ENCODE data around the gene CELF2. TPM values are rescaled to one million over a fixed set of nuclear protein-coding genes. Genes with fewer than 3 reads are reported as not detected.
"Not testable (repeated sequence)": the region's sequence is repeated elsewhere in the genome, so short reads cannot be mapped to it uniquely, and the experiment has no call there.

Gene CELF2
- total RNA-seq, 1 donor from 2014 or later: 31.8 TPM

- H3K4me3 ChIP-seq (ENCODE audit: low read length in 3 of 3): no peak overlapping the region
- no peaks in the 10 kb centered on the region for H3K27me3 ChIP-seq (ENCODE audit: control insufficient read depth in 3 of 3, insufficient read depth in 3 of 3, low read length in 3 of 3)
- H3K4me1 ChIP-seq (ENCODE audit: control insufficient read depth in 3 of 3, insufficient read depth in 3 of 3, low read length in 3 of 3): peaks cover 11 to 47% (median 34%) of the 10 kb centered on the region in 3 donors
- no peaks in the 10 kb centered on the region for H3K9me3 ChIP-seq (ENCODE audit: control insufficient read depth in 3 of 3, low read length in 3 of 3)
- peak overlapping the region in 1 of 3 donors; percentile 12 for H3K9ac ChIP-seq (ENCODE audit: low read depth in 1 of 3, low read length in 3 of 3)
- H3K36me3 ChIP-seq (ENCODE audit: control insufficient read depth in 3 of 3, insufficient read depth in 3 of 3, low read length in 3 of 3): peaks cover 0 to 2% (median 0%) of the 10 kb centered on the region in 3 donors
- H3K27ac ChIP-seq (ENCODE audit: low read depth, low read length): no peak overlapping the region
These were observed 161.9 kb downstream of the CELF2 start for GRCh38 chr10:11179516-11180105.

GRCh38 chr10:11180228-11180627 is 162.6 kb downstream of the CELF2 start:
- no peaks in the 10 kb centered on the region for H3K9me3 ChIP-seq (ENCODE audit: control insufficient read depth in 3 of 3, low read length in 3 of 3)
- peaks cover 11 to 47% (median 34%) of the 10 kb centered on the region in 3 donors for H3K4me1 ChIP-seq (ENCODE audit: control insufficient read depth in 3 of 3, insufficient read depth in 3 of 3, low read length in 3 of 3)
- H3K4me3 ChIP-seq (ENCODE audit: low read length in 3 of 3): peak overlapping the region in 1 of 3 donors; percentile 10
- no peak overlapping the region for H3K27ac ChIP-seq (ENCODE audit: low read depth, low read length)
- peaks cover 0 to 2% (median 0%) of the 10 kb centered on the region in 3 donors for H3K36me3 ChIP-seq (ENCODE audit: control insufficient read depth in 3 of 3, insufficient read depth in 3 of 3, low read length in 3 of 3)
- H3K27me3 ChIP-seq (ENCODE audit: control insufficient read depth in 3 of 3, insufficient read depth in 3 of 3, low read length in 3 of 3): no peaks in the 10 kb centered on the region
- H3K9ac ChIP-seq (ENCODE audit: low read depth in 1 of 3, low read length in 3 of 3): peak overlapping the region in 1 of 3 donors; percentile 12

- H3K27ac ChIP-seq (ENCODE audit: low read depth, low read length): no peak overlapping the region
- H3K4me1 ChIP-seq (ENCODE audit: control insufficient read depth in 3 of 3, insufficient read depth in 3 of 3, low read length in 3 of 3): peaks cover 11 to 44% (median 27%) of the 10 kb centered on the region in 3 donors
- no peak overlapping the region for H3K4me3 ChIP-seq (ENCODE audit: low read length in 3 of 3)
- peaks cover 0 to 2% (median 0%) of the 10 kb centered on the region in 3 donors for H3K36me3 ChIP-seq (ENCODE audit: control insufficient read depth in 3 of 3, insufficient read depth in 3 of 3, low read length in 3 of 3)
- H3K9ac ChIP-seq (ENCODE audit: low read depth in 1 of 3, low read length in 3 of 3): no peak overlapping the region
- no peaks in the 10 kb centered on the region for H3K9me3 ChIP-seq (ENCODE audit: control insufficient read depth in 3 of 3, low read length in 3 of 3)
- H3K27me3 ChIP-seq (ENCODE audit: control insufficient read depth in 3 of 3, insufficient read depth in 3 of 3, low read length in 3 of 3): no peaks in the 10 kb centered on the region
These were observed 164.3 kb downstream of the CELF2 start for GRCh38 chr10:11181978-11182377.

GRCh38 chr10:11183015-11183414 is 165.3 kb downstream of the CELF2 start:
- Histone ChIP-seq H3K4me3 (ENCODE audit: low read length in 3 of 3) (no peak overlapping the region), H3K4me1 (ENCODE audit: control insufficient read depth in 3 of 3, insufficient read depth in 3 of 3, low read length in 3 of 3) (peaks cover 11 to 36% (median 24%) of the 10 kb centered on the region in 3 donors), H3K27me3 (ENCODE audit: control insufficient read depth in 3 of 3, insufficient read depth in 3 of 3, low read length in 3 of 3) (no peaks in the 10 kb centered on the region), H3K9me3 (ENCODE audit: control insufficient read depth in 3 of 3, low read length in 3 of 3) (no peaks in the 10 kb centered on the region), H3K36me3 (ENCODE audit: control insufficient read depth in 3 of 3, insufficient read depth in 3 of 3, low read length in 3 of 3) (peaks cover 0 to 2% (median 0%) of the 10 kb centered on the region in 3 donors), H3K9ac (ENCODE audit: low read depth in 1 of 3, low read length in 3 of 3) (no peak overlapping the region), H3K27ac (ENCODE audit: low read depth, low read length) (no peak overlapping the region)

GRCh38 chr10:11184093-11184492 is 166.4 kb downstream of the CELF2 start:
- peaks cover 11 to 34% (median 18%) of the 10 kb centered on the region in 3 donors for H3K4me1 ChIP-seq (ENCODE audit: control insufficient read depth in 3 of 3, insufficient read depth in 3 of 3, low read length in 3 of 3)
- no peak overlapping the region for H3K4me3 ChIP-seq (ENCODE audit: low read length in 3 of 3)
- H3K27me3 ChIP-seq (ENCODE audit: control insufficient read depth in 3 of 3, insufficient read depth in 3 of 3, low read length in 3 of 3): no peaks in the 10 kb centered on the region
- H3K9me3 ChIP-seq (ENCODE audit: control insufficient read depth in 3 of 3, low read length in 3 of 3): no peaks in the 10 kb centered on the region
- no peak overlapping the region for H3K9ac ChIP-seq (ENCODE audit: low read depth in 1 of 3, low read length in 3 of 3)
- no peak overlapping the region for H3K27ac ChIP-seq (ENCODE audit: low read depth, low read length)
- peaks cover 0 to 2% (median 0%) of the 10 kb centered on the region in 3 donors for H3K36me3 ChIP-seq (ENCODE audit: control insufficient read depth in 3 of 3, insufficient read depth in 3 of 3, low read length in 3 of 3)

GRCh38 chr10:11185128-11185665 is 167.5 kb downstream of the CELF2 start:
- not testable (repeated sequence) for H3K9ac ChIP-seq (ENCODE audit: low read depth in 1 of 3, low read length in 3 of 3); H3K27ac ChIP-seq (ENCODE audit: low read depth, low read length); H3K9me3 ChIP-seq (ENCODE audit: control insufficient read depth in 3 of 3, low read length in 3 of 3); H3K4me3 ChIP-seq (ENCODE audit: low read length in 3 of 3); H3K27me3 ChIP-seq (ENCODE audit: control insufficient read depth in 3 of 3, insufficient read depth in 3 of 3, low read length in 3 of 3); H3K36me3 ChIP-seq (ENCODE audit: control insufficient read depth in 3 of 3, insufficient read depth in 3 of 3, low read length in 3 of 3)
- peaks cover 6 to 32% (median 8%) of the 10 kb centered on the region in 3 donors for H3K4me1 ChIP-seq (ENCODE audit: control insufficient read depth in 3 of 3, insufficient read depth in 3 of 3, low read length in 3 of 3)

GRCh38 chr10:11186374-11186773 is 168.7 kb downstream of the CELF2 start:
- H3K27ac ChIP-seq (ENCODE audit: low read depth, low read length): no peak overlapping the region
- peaks cover 8 to 30% (median 13%) of the 10 kb centered on the region in 3 donors for H3K4me1 ChIP-seq (ENCODE audit: control insufficient read depth in 3 of 3, insufficient read depth in 3 of 3, low read length in 3 of 3)
- no peak overlapping the region for H3K4me3 ChIP-seq (ENCODE audit: low read length in 3 of 3)
- H3K9me3 ChIP-seq (ENCODE audit: control insufficient read depth in 3 of 3, low read length in 3 of 3): no peaks in the 10 kb centered on the region
- no peak overlapping the region for H3K9ac ChIP-seq (ENCODE audit: low read depth in 1 of 3, low read length in 3 of 3)
- H3K36me3 ChIP-seq (ENCODE audit: control insufficient read depth in 3 of 3, insufficient read depth in 3 of 3, low read length in 3 of 3): no peaks in the 10 kb centered on the region
- no peaks in the 10 kb centered on the region for H3K27me3 ChIP-seq (ENCODE audit: control insufficient read depth in 3 of 3, insufficient read depth in 3 of 3, low read length in 3 of 3)

GRCh38 chr10:11189582-11190376 is 172.1 kb downstream of the CELF2 start:
- Histone ChIP-seq H3K4me1 (ENCODE audit: control insufficient read depth in 3 of 3, insufficient read depth in 3 of 3, low read length in 3 of 3) (peaks cover 15 to 28% (median 18%) of the 10 kb centered on the region in 3 donors), H3K27ac (ENCODE audit: low read depth, low read length) (no peak overlapping the region)

GRCh38 chr10:11191190-11191589 is 173.5 kb downstream of the CELF2 start:
- H3K9me3 ChIP-seq (ENCODE audit: control insufficient read depth in 3 of 3, low read length in 3 of 3): no peaks in the 10 kb centered on the region
- H3K36me3 ChIP-seq (ENCODE audit: control insufficient read depth in 3 of 3, insufficient read depth in 3 of 3, low read length in 3 of 3): no peaks in the 10 kb centered on the region
- H3K9ac ChIP-seq (ENCODE audit: low read depth in 1 of 3, low read length in 3 of 3): no peak overlapping the region
- peaks cover 15 to 28% (median 18%) of the 10 kb centered on the region in 3 donors for H3K4me1 ChIP-seq (ENCODE audit: control insufficient read depth in 3 of 3, insufficient read depth in 3 of 3, low read length in 3 of 3)
- no peaks in the 10 kb centered on the region for H3K27me3 ChIP-seq (ENCODE audit: control insufficient read depth in 3 of 3, insufficient read depth in 3 of 3, low read length in 3 of 3)
- no peak overlapping the region for H3K27ac ChIP-seq (ENCODE audit: low read depth, low read length)
- H3K4me3 ChIP-seq (ENCODE audit: low read length in 3 of 3): no peak overlapping the region

More at GRCh38 chr10:11189582-11190376, 172.1 kb downstream of the CELF2 start:
- H3K9ac ChIP-seq (ENCODE audit: low read depth in 1 of 3, low read length in 3 of 3): no peak overlapping the region
- H3K4me3 ChIP-seq (ENCODE audit: low read length in 3 of 3): no peak overlapping the region
- H3K36me3 ChIP-seq (ENCODE audit: control insufficient read depth in 3 of 3, insufficient read depth in 3 of 3, low read length in 3 of 3): no peaks in the 10 kb centered on the region
- no peaks in the 10 kb centered on the region for H3K27me3 ChIP-seq (ENCODE audit: control insufficient read depth in 3 of 3, insufficient read depth in 3 of 3, low read length in 3 of 3)
- no peaks in the 10 kb centered on the region for H3K9me3 ChIP-seq (ENCODE audit: control insufficient read depth in 3 of 3, low read length in 3 of 3)

- no peaks in the 10 kb centered on the region for H3K36me3 ChIP-seq (ENCODE audit: control insufficient read depth in 3 of 3, insufficient read depth in 3 of 3, low read length in 3 of 3)
- no peak overlapping the region for H3K9ac ChIP-seq (ENCODE audit: low read depth in 1 of 3, low read length in 3 of 3)
- H3K27ac ChIP-seq (ENCODE audit: low read depth, low read length): peak overlapping the region; percentile 41
- H3K4me1 ChIP-seq (ENCODE audit: control insufficient read depth in 3 of 3, insufficient read depth in 3 of 3, low read length in 3 of 3): peaks cover 15 to 28% (median 18%) of the 10 kb centered on the region in 3 donors
- no peak overlapping the region for H3K4me3 ChIP-seq (ENCODE audit: low read length in 3 of 3)
- H3K27me3 ChIP-seq (ENCODE audit: control insufficient read depth in 3 of 3, insufficient read depth in 3 of 3, low read length in 3 of 3): no peaks in the 10 kb centered on the region
- H3K9me3 ChIP-seq (ENCODE audit: control insufficient read depth in 3 of 3, low read length in 3 of 3): no peaks in the 10 kb centered on the region
These were observed 174.0 kb downstream of the CELF2 start for GRCh38 chr10:11191678-11192077.
